GM12878 (cell line): ENCODE results near the gene C3orf33. TPM values are rescaled to one million over a fixed set of nuclear protein-coding genes. Genes with fewer than 3 reads are reported as not detected.

Source experiments
- ATAC-seq: fragments of 200-7000 bp; cut with Tn5 transposase; 3 replicates; pipeline ENCODE4 v1.9.1; 2020; ENCODE audit warnings: mild to moderate bottlenecking, moderate library complexity
- BruUV-seq: library from RNA; stranded (reverse); fragments of 400-500 nt; replicated peaks from 2 replicates; lab custom pipeline; 2021; lab: Mats Ljungman, UMichigan
- CTCF ChIA-PET: fragments of 300-600 bp; sonication (Branson Sonifier 250); formaldehyde crosslinking; extraction: SDS; loops from one replicate; lab custom pipeline; 2021; ENCODE audit warnings: inconsistent platforms; lab: Yijun Ruan, JAX
- POLR2A ChIA-PET: fragments of 350-600 bp; formaldehyde crosslinking; extraction: SDS; loops from one replicate; lab custom pipeline; 2021; ENCODE audit warnings: inconsistent platforms; lab: Charles Lee
- RAD21 ChIA-PET: fragments of 300-600 bp; sonication (Branson Sonifier 250); formaldehyde crosslinking; loops from one replicate; lab custom pipeline; 2023; ENCODE audit warnings: antibody characterized with exemption; ENCODE audit not compliant: unreplicated experiment; lab: Charles Lee
- SMC1A ChIA-PET: fragments of 300-600 bp; sonication (Branson Sonifier 250); formaldehyde crosslinking; loops from one replicate; lab custom pipeline; 2023; ENCODE audit not compliant: unreplicated experiment, uncharacterized antibody; lab: Charles Lee
- DNase-seq: peaks from one replicate; pipeline ENCODE4 v3.0.0-alpha.2; 2011; ENCODE audit warnings: low read depth, low spot score
- FAIRE-seq: peaks from 3 replicates; lab custom pipeline; 2011; peaks lifted over from hg19 to GRCh38; lab: Jason Lieb, UNC
- H2AFZ ChIP-seq: 2 replicates; pipeline ENCODE4 v1.6.0; 2011; ENCODE audit warnings: low read depth, low read length, control low read depth; ENCODE audit not compliant: control insufficient read depth
- H3K27ac ChIP-seq: 2 replicates; pipeline ENCODE4 v1.5.1; 2011; ENCODE audit warnings: control low read depth; ENCODE audit not compliant: control insufficient read depth, insufficient read depth
- H3K27me3 ChIP-seq, 2 experiments: replicated peaks in 1 of 2; 2 replicates each; pipeline versions ENCODE4 v1.6.0 to v1.6.1; 2011; ENCODE audit warnings: low read length in 1 of 2; ENCODE audit not compliant: control insufficient read depth in 2 of 2, insufficient read depth in 2 of 2
- H3K36me3 ChIP-seq, 2 experiments: 2 replicates each; pipeline ENCODE4 v1.5.1; 2011; ENCODE audit warnings: low read length in 1 of 2; ENCODE audit not compliant: control insufficient read depth in 2 of 2, insufficient read depth in 2 of 2
- H3K4me1 ChIP-seq: 2 replicates; pipeline ENCODE4 v1.6.1; 2011; ENCODE audit warnings: mild to moderate bottlenecking, low read length, moderate library complexity, mixed read lengths; ENCODE audit not compliant: control insufficient read depth, insufficient read depth
- H3K4me2 ChIP-seq: 2 replicates; pipeline ENCODE4 v1.6.0; 2011; ENCODE audit warnings: control low read depth; ENCODE audit not compliant: control insufficient read depth, insufficient read depth
- H3K4me3 ChIP-seq: fragments of 200-600 bp; sonication (generic); 2 replicates; pipeline ENCODE4 v1.5.1; 2016
- H3K79me2 ChIP-seq: 2 replicates; pipeline ENCODE4 v1.6.0; 2011; ENCODE audit warnings: low read length; ENCODE audit not compliant: control insufficient read depth, insufficient read depth
- H3K9ac ChIP-seq: 2 replicates; pipeline ENCODE4 v1.8.0; 2011; ENCODE audit warnings: low read length, control low read depth, mixed read lengths; ENCODE audit not compliant: control insufficient read depth, insufficient read depth
- H3K9me3 ChIP-seq: replicated peaks from 3 replicates; pipeline ENCODE4 v1.5.1; 2011; ENCODE audit warnings: mild to moderate bottlenecking, low read length; ENCODE audit not compliant: control insufficient read depth, insufficient read depth
- H4K20me1 ChIP-seq: 2 replicates; pipeline ENCODE4 v1.6.0; 2011; ENCODE audit not compliant: control insufficient read depth, insufficient read depth
- BCL3 ChIP-seq: IDR thresholded peaks from 2 replicates; pipeline ENCODE4 v1.6.1; 2011; ENCODE audit warnings: borderline replicate concordance, low read depth, mild to moderate bottlenecking, moderate library complexity, low read length; ENCODE audit not compliant: insufficient read depth, poor library complexity, severe bottlenecking
- BMI1 ChIP-seq: fragments of 450-650 bp; IDR thresholded peaks from 2 replicates; pipeline ENCODE4 v1.6.1; 2016; ENCODE audit warnings: mild to moderate bottlenecking, moderate library complexity, borderline replicate concordance
- CHD2 ChIP-seq: IDR thresholded peaks from 2 replicates; pipeline ENCODE4 v1.6.1; 2011; ENCODE audit warnings: low read depth, low read length, improper control_type of control experiment, borderline replicate concordance
- EP300 ChIP-seq, 2 experiments: fragments of 150-350 bp in 1 of 2; IDR thresholded peaks; 2 replicates each; pipeline ENCODE4 v1.6.1; 2011 to 2012; ENCODE audit warnings: low read depth in 2 of 2, low read length in 2 of 2, borderline replicate concordance in 1 of 2, improper control_type of control experiment in 1 of 2, inconsistent platforms in 1 of 2; ENCODE audit not compliant: control insufficient read depth in 1 of 2
- KLF5 ChIP-seq: fragments of 450-650 bp; IDR thresholded peaks from 2 replicates; pipeline ENCODE4 v1.6.1; 2014; ENCODE audit warnings: mild to moderate bottlenecking; ENCODE audit not compliant: partially characterized antibody
- MTA2 ChIP-seq: fragments of 450-650 bp; IDR thresholded peaks from 2 replicates; pipeline ENCODE4 v1.6.1; 2016; ENCODE audit warnings: low read depth, mild to moderate bottlenecking, moderate library complexity
- MXI1 ChIP-seq: fragments of 150-350 bp; IDR thresholded peaks from 2 replicates; pipeline ENCODE4 v1.6.1; 2011; ENCODE audit warnings: low read depth, mild to moderate bottlenecking, inconsistent platforms, low read length, improper control_type of control experiment
- NR2F1 ChIP-seq: fragments of 450-650 bp; conservative IDR thresholded peaks from 2 replicates; pipeline ENCODE4 v1.6.1; 2017; ENCODE audit warnings: mild to moderate bottlenecking
- NRF1 ChIP-seq: conservative IDR thresholded peaks from 2 replicates; pipeline ENCODE4 v1.6.1; 2011; ENCODE audit warnings: mild to moderate bottlenecking, low read depth, low read length, improper control_type of control experiment
- PAX5 ChIP-seq: IDR thresholded peaks from 2 replicates; pipeline ENCODE4 v1.6.1; 2011; ENCODE audit warnings: low read depth, low read length, borderline replicate concordance
- SIN3A ChIP-seq: IDR thresholded peaks from 2 replicates; pipeline ENCODE4 v1.6.1; 2012; ENCODE audit warnings: low read depth, low read length, improper control_type of control experiment
- SRF ChIP-seq, 2 experiments: IDR thresholded peaks; 2 replicates each; pipeline ENCODE4 v1.6.1; 2011; ENCODE audit warnings: low read depth in 2 of 2, low read length in 2 of 2, mild to moderate bottlenecking in 1 of 2, moderate library complexity in 1 of 2
- TAF1 ChIP-seq: IDR thresholded peaks from 2 replicates; pipeline ENCODE4 v1.6.1; 2011; ENCODE audit warnings: mild to moderate bottlenecking, low read depth, low read length, borderline replicate concordance
- ZNF274 ChIP-seq: IDR thresholded peaks from one replicate; pipeline ENCODE4 v1.8.0; 2011; ENCODE audit not compliant: insufficient read length, insufficient read depth
- ZSCAN29 ChIP-seq: fragments of 450-650 bp; IDR thresholded peaks from 2 replicates; pipeline ENCODE4 v1.6.1; 2017; ENCODE audit warnings: mild to moderate bottlenecking, moderate library complexity
- WGBS: methylation state at CpG from one replicate; pipeline ENCODE4 v1.1.6; 2016; ENCODE audit warnings: low lambda C conversion rate; ENCODE audit not compliant: insufficient replicate concordance, insufficient coverage; ENCODE audit errors: missing lambda C conversion rate; 5-methylcytosine and 5-hydroxymethylcytosine counted together
- in situ Hi-C: fragments of 300-500 bp; cut with MboI; formaldehyde crosslinking; loops from 9 replicates; pipeline ENCODE4 v1.14.3; 2018; ENCODE audit warnings: mixed read lengths
- intact Hi-C: fragments of 100-400 bp; cut with micrococcal nuclease; formaldehyde crosslinking; loops from one replicate; pipeline ENCODE4 v1.14.2; 2022; ENCODE audit not compliant: unreplicated experiment
- polyA plus RNA-seq, 11 experiments: library from polyadenylated mRNA; depleted of rRNA in 4 of 11; unstranded in 6 of 11; stranded (reverse) in 5 of 11; fragments of >200 nt; fragmentation: Nextera tagmentation in 4 of 11; fragmentation: Illumina TruSeq in 1 of 11; extraction: Ambion mirVana in 4 of 11; extraction: Trizol in 1 of 11; gene quantifications; 1 replicate in 1 of 11; 2 replicates in 10 of 11; pipeline versions ENCODE4 v1.2.1 to v1.2.3, GENCODE V29; 2011 to 2016; ENCODE audit warnings: inconsistent platforms in 2 of 11, missing spikeins in 2 of 11, low read depth in 1 of 11
- total RNA-seq, 4 experiments: library from RNA; depleted of rRNA in 3 of 4; stranded (reverse); fragments of >200 nt in 3 of 4; fragmentation: Illumina TruSeq in 1 of 4; extraction: Trizol in 1 of 4; gene quantifications; 2 replicates each; pipeline versions ENCODE4 v1.2.1 to v1.2.3, GENCODE V29; 2013 to 2021
- TF ChIP-seq, protein P1 (sequence below): fragments of 450-650 bp; IDR thresholded peaks from 2 replicates; pipeline ENCODE4 v1.6.1; 2017; ENCODE audit warnings: mild to moderate bottlenecking, moderate library complexity

C3orf33 gene
- total and polyA plus RNA-seq, 10 of the 15 experiments (the other 5 are each of a cell fraction or from before 2014, with no cell fraction given): 0.35 to 1.7 (median 0.90) TPM

- POLR2A ChIA-PET: no interaction called here
Observed at GRCh38 chr3:155727836-155728235, 78.2 kb downstream of the C3orf33 start.

More at GRCh38 chr3:155727836-155728235, 78.2 kb downstream of the C3orf33 start:
- Histone ChIP-seq H2AFZ (no peak overlapping the region), H3K27ac (no peak overlapping the region), H3K79me2 (no peaks in the 10 kb centered on the region), H3K4me2 (no peak overlapping the region), H3K4me1 (no peaks in the 10 kb centered on the region), H4K20me1 (no peaks in the 10 kb centered on the region), H3K36me3 (no peaks in the 10 kb centered on the region), H3K4me3 (no peak overlapping the region)
- BruUV-seq: no TSS peak
- in situ Hi-C loops: no loop called here
- ChIA-PET CTCF (interaction anchor here (0.6 kb wide), 1 partner anchor 9 kb away, joined by 3 read pairs; no protein-coding TSS in a partner anchor), SMC1A (interaction anchor here (1.1 kb wide), 1 partner anchor 9 kb away, joined by 4 read pairs; no protein-coding TSS in a partner anchor)
- intact Hi-C loops: no loop called here
- no peak for DNase-seq
- WGBS: 20% methylated on average over 3 of the region's 3 CpGs
- no peak for ATAC-seq
- TF ChIP-seq BCL3 (no peak), KLF5 (no peak), ZNF274 (no peak), TAF1 (no peak), NR2F1 (no peak), BMI1 (no peak), SIN3A (no peak), MXI1 (no peak), ZSCAN29 (no peak), MTA2 (no peak), NRF1 (no peak), SRF (IDR thresholded peaks at IDR 0.05; ENCODE audit: low read depth in 2 of 2, low read length in 2 of 2) (no peak), PAX5 (no peak), EP300 (IDR thresholded peaks at IDR 0.05; ENCODE audit: borderline replicate concordance in 1 of 2, control insufficient read depth in 1 of 2, low read depth in 2 of 2, low read length in 2 of 2) (no peak), CHD2 (no peak)
- TF ChIP-seq, protein P1, sequence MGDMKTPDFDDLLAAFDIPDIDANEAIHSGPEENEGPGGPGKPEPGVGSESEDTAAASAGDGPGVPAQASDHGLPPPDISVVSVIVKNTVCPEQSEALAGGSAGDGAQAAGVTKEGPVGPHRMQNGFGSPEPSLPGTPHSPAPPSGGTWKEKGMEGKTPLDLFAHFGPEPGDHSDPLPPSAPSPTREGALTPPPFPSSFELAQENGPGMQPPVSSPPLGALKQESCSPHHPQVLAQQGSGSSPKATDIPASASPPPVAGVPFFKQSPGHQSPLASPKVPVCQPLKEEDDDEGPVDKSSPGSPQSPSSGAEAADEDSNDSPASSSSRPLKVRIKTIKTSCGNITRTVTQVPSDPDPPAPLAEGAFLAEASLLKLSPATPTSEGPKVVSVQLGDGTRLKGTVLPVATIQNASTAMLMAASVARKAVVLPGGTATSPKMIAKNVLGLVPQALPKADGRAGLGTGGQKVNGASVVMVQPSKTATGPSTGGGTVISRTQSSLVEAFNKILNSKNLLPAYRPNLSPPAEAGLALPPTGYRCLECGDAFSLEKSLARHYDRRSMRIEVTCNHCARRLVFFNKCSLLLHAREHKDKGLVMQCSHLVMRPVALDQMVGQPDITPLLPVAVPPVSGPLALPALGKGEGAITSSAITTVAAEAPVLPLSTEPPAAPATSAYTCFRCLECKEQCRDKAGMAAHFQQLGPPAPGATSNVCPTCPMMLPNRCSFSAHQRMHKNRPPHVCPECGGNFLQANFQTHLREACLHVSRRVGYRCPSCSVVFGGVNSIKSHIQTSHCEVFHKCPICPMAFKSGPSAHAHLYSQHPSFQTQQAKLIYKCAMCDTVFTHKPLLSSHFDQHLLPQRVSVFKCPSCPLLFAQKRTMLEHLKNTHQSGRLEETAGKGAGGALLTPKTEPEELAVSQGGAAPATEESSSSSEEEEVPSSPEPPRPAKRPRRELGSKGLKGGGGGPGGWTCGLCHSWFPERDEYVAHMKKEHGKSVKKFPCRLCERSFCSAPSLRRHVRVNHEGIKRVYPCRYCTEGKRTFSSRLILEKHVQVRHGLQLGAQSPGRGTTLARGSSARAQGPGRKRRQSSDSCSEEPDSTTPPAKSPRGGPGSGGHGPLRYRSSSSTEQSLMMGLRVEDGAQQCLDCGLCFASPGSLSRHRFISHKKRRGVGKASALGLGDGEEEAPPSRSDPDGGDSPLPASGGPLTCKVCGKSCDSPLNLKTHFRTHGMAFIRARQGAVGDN: no peak
- TF ChIP-seq, all 136 proteins: peak for 0
- RAD21 ChIA-PET: no interaction called here
- H3K9ac ChIP-seq: no peak overlapping the region
- FAIRE-seq: no peak
- no peaks in the 10 kb centered on the region for H3K27me3 ChIP-seq
- no peaks in the 10 kb centered on the region for H3K9me3 ChIP-seq
